ENCODE data around the gene PATJ.

GRCh38 chr1:61852670-61853015 is 110.4 kb downstream of the PATJ start:
- no peak for TF ChIP-seq POLR2A (IDR thresholded peaks at IDR 0.05)
- TF ChIP-seq CTCF (IDR thresholded peaks at IDR 0.05), result no peak
- no peak for TF ChIP-seq POLR2AphosphoS5 (IDR thresholded peaks at IDR 0.05)
- no peak for TF ChIP-seq EP300 (IDR thresholded peaks at IDR 0.05)

All from stomach (tissue), 4 donors.